ENCODE measurements around the gene ITGA11.

The ITGA11 gene

GRCh38 chr15:68252925-68253534 lies 178.9 kb downstream of the ITGA11 start:
- peak; percentile 66 for DNase-seq

DNA sequence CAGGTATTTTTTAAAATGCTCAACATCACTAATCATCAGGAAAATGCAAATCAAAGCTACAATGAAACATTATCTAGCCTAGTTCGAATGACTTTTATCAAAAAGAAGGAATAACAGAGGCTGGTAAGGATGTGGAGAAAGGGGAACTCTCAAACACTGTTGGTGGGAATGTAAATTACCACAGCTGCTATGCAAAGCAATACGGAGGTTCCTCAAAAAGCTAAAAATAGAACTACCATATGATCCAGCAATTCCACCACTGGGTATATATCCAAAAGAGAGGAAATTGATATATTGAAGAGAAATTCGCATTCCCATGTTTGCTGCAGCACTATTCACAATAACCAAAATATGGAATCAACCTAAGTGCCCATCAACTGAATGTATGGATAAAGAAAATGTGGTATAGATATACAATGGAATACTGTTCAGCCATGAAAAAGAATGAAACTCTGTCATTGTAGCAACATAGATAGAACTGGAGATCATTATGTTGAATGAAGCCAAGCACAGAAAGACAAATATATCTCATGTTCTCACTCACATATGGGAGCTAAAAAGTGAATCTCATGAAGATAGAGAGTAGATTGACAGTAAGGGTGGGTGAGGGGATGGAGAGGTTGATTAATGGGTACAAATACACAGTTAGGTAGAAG lies 182.8 kb downstream of the ITGA11 start:
- DNase-seq = no peak

Data from NCI-H146 (cell line).